Heart right ventricle (tissue), 16 donors: ENCODE results near the gene MFN2. TPM values are rescaled to one million over a fixed set of nuclear protein-coding genes. Genes with fewer than 3 reads are reported as not detected.

Experiments
- ATAC-seq, 8 donors: fragments of 200-7000 bp; cut with Tn5 transposase; one replicate each; pipeline ENCODE4 v1.9.1; 2020; ENCODE audit warnings: mild to moderate bottlenecking in 8 of 8, moderate library complexity in 8 of 8, moderate number of reproducible peaks in 1 of 8
- DNase-seq, 2 donors: peaks; one replicate each; pipeline ENCODE4 v3.0.0-alpha.2; 2020
- H3K27ac ChIP-seq, 10 donors: fragments of 200-600 bp; sonication (generic) in 2 of 10; one replicate each; pipeline versions ENCODE4 v1.5.0 to v1.8.0; 2020 to 2022; ENCODE audit warnings: mild to moderate bottlenecking in 3 of 10
- H3K27me3 ChIP-seq, 7 donors: fragments of 200-600 bp; one replicate each; pipeline ENCODE4 v1.8.0; 2021 to 2022; ENCODE audit warnings: mild to moderate bottlenecking in 2 of 7
- H3K36me3 ChIP-seq, 9 donors: fragments of 200-600 bp; sonication (generic) in 1 of 9; one replicate each; pipeline versions ENCODE4 v1.5.0 to v1.8.0; 2020 to 2022; ENCODE audit warnings: mild to moderate bottlenecking in 2 of 9
- H3K4me1 ChIP-seq, 9 donors: fragments of 200-600 bp; sonication (generic) in 1 of 9; one replicate each; pipeline versions ENCODE4 v1.5.0 to v1.8.0; 2020 to 2022; ENCODE audit warnings: mild to moderate bottlenecking in 4 of 9
- H3K4me3 ChIP-seq, 10 donors: fragments of 200-600 bp; sonication (generic) in 2 of 10; one replicate each; pipeline versions ENCODE4 v1.5.0 to v1.8.0; 2020 to 2022; ENCODE audit warnings: mild to moderate bottlenecking in 7 of 10, moderate library complexity in 2 of 10
- H3K9me3 ChIP-seq, 11 donors: fragments of 200-600 bp in 10 of 11; sonication (generic) in 2 of 11; one replicate each; pipeline versions ENCODE4 v1.5.0 to v1.8.0; 2013 to 2022; ENCODE audit warnings: mild to moderate bottlenecking in 2 of 11, control low read depth in 1 of 11, moderate library complexity in 1 of 11
- CTCF ChIP-seq, 9 donors: fragments of 200-600 bp; sonication (generic) in 2 of 9; IDR thresholded peaks; one replicate each; pipeline versions ENCODE4 v1.5.0 to v1.8.0; 2021 to 2022; ENCODE audit warnings: antibody characterized with exemption in 9 of 9, mild to moderate bottlenecking in 5 of 9, moderate library complexity in 1 of 9
- WGBS, 2 donors: extraction: QIAGEN DNeasy Blood & Tissue Kit; methylation state at CpG; one replicate each; pipeline ENCODE4 v1.1.7; 2013; ENCODE audit warnings: inconsistent platforms in 1 of 2; 5-methylcytosine and 5-hydroxymethylcytosine counted together
- intact Hi-C, 10 donors: fragments of 100-400 bp; cut with DNase I; formaldehyde crosslinking; loops; one replicate each; pipeline versions ENCODE4 v1.11.1 to v1.14.2; 2022
- polyA plus RNA-seq, 2 donors: library from polyadenylated mRNA; stranded (reverse); fragments of 200-250 nt; gene quantifications; one replicate each; pipeline ENCODE4 v1.2.3, GENCODE V29; 2013
- total RNA-seq, 10 donors: library from RNA; stranded (reverse); fragmentation: NEBNext Ultra II Directional in 3 of 10; extraction: Animal tissue kit (Norgen Biotek cat#: 25700) in 3 of 10; gene quantifications; one replicate each; pipeline versions ENCODE4 v1.2.1 to v1.2.4, GENCODE V29; 2021 to 2023
- donor health status: Arrhythmogenic right ventricular cardiomyopathy.
- donor health status: ischemic (EF 13 %, LVEDD 7.1; RV severe dilation, severe dysfunction).
- donor health status: healthy with polysubstance abuse.
- donor health status: DM: no; HTN: yes; CAD: no.
- donor health status: DM: no; HTN: no; CAD: no.
- donor health status: ischemic (EF 25% LVEDD 6.9; RV normal size, moderate dysfunction).
- donor health status: ischemic (EF 25% LVEDD 5.7; RV mildly dilated, moderate dysfunction).
- donor health status: healthy.
- donor health status: DM: yes; HTN: yes; CAD: no.
- donor health status: Ischemic cardiomyopathy.
- donor health status: ischemic (EF 35%, LVEDD 5.7; RV mildly dilated, moderate dysfunction).
- donor health status: nonischemic (EF 11% LVEDD 7.7; RV severe dilation, severe dysfunction).
- donor health status: DM: yes; HTN: yes; CAD: no.
- donor health status: PGD.
- donor health status: ischemic (EF 29% LVEDD 5.4; RV normal size, mild dysfunction).
- donor health status: nonischemic (EF 23%, LVEDD 6.1; RV moderate dilation, normal function).

Gene MFN2
- total and polyA plus RNA-seq, 12 donors: 154 to 1,066 (median 738) TPM

GRCh38 chr1:11967028-11967547 is 13.2 kb upstream of the MFN2 start:
- DNase-seq: no peak
- WGBS, 2 donors: 45 to 67% methylated on average over 6 of the region's 6 CpGs
- no peaks in the 10 kb centered on the region for H3K27me3 ChIP-seq
- no peaks in the 10 kb centered on the region for H3K4me1 ChIP-seq
- ATAC-seq: peak; percentile 23 to 78 (median 53)
- H3K9me3 ChIP-seq: no peaks in the 10 kb centered on the region
- peak; percentile 12 to 65 (median 52) for TF ChIP-seq CTCF (IDR thresholded peaks at IDR 0.05)
- H3K27ac ChIP-seq: no peak overlapping the region
- no peak overlapping the region for H3K4me3 ChIP-seq
- intact Hi-C loops: loop anchor here in 8 of 10 donors (5.0 to 10.0 kb wide), 5 partner anchors 52 to 132 kb away; partner anchors contain the start of gene NPPA (in 1 of the 8)
- peaks cover 0 to 91% (median 31%) of the 10 kb centered on the region in 9 donors for H3K36me3 ChIP-seq

- intact Hi-C loops: loop anchor here in 4 of 10 donors (5.0 to 10.0 kb wide), 3 partner anchors 52 to 133 kb away; no protein-coding TSS in a partner anchor
- H3K27me3 ChIP-seq: no peaks in the 10 kb centered on the region
- H3K27ac ChIP-seq: no peak overlapping the region
- ATAC-seq (no peak), DNase-seq (no peak)
- H3K4me3 ChIP-seq: no peak overlapping the region
- H3K9me3 ChIP-seq: no peaks in the 10 kb centered on the region
- H3K4me1 ChIP-seq: no peaks in the 10 kb centered on the region
- TF ChIP-seq CTCF (IDR thresholded peaks at IDR 0.05): no peak
- 89 to 94% methylated on average over 17 of the region's 17 CpGs for WGBS, 2 donors
- peaks cover 0 to 90% (median 37%) of the 10 kb centered on the region in 9 donors for H3K36me3 ChIP-seq
Observed at GRCh38 chr1:11970441-11971185, 9.6 kb upstream of the MFN2 start.

- ATAC-seq (no peak), DNase-seq (no peak)
- no peak for TF ChIP-seq CTCF (IDR thresholded peaks at IDR 0.05)
- WGBS, 2 donors: 72 to 77% methylated on average over 3 of the region's 3 CpGs
- H3K4me1 ChIP-seq: peaks cover 8 to 42% (median 37%) of the 10 kb centered on the region in 9 donors
- no peaks in the 10 kb centered on the region for H3K9me3 ChIP-seq
- H3K27me3 ChIP-seq: no peaks in the 10 kb centered on the region
- intact Hi-C loops: loop anchor here in 6 of 10 donors (2.0 to 10.0 kb wide), 5 partner anchors 40 to 70 kb away; partner anchors contain the start of gene PLOD1 (in 2 of the 6)
- peak overlapping the region in 1 of 10 donors; percentile 98 for H3K27ac ChIP-seq
- no peak overlapping the region for H3K4me3 ChIP-seq
- H3K36me3 ChIP-seq: peaks cover 0 to 53% (median 33%) of the 10 kb centered on the region in 9 donors
Observed at GRCh38 chr1:11977625-11978024, 2.6 kb upstream of the MFN2 start.

GRCh38 chr1:11978301-11978700 is 1.9 kb upstream of the MFN2 start:
- ATAC-seq (no peak), DNase-seq (no peak)
- Histone ChIP-seq H3K4me1 (peaks cover 11 to 48% (median 41%) of the 10 kb centered on the region in 9 donors), H3K27ac (peak overlapping the region in 8 of 10 donors; percentile 93 to 100 (median 98)), H3K36me3 (peaks cover 0 to 53% (median 32%) of the 10 kb centered on the region in 9 donors), H3K27me3 (no peaks in the 10 kb centered on the region), H3K4me3 (no peak overlapping the region), H3K9me3 (no peaks in the 10 kb centered on the region)
- intact Hi-C loops: loop anchor here in 6 of 10 donors (2.0 to 10.0 kb wide), 5 partner anchors 41 to 71 kb away; partner anchors contain the start of gene PLOD1 (in 2 of the 6)
- WGBS, 2 donors: 59 to 61% methylated on average over 8 of the region's 8 CpGs
- TF ChIP-seq CTCF (IDR thresholded peaks at IDR 0.05): no peak
